Astrocyte (in vitro differentiated cells and primary cell): ENCODE measurements around the gene DUS3L. TPM values are rescaled to one million over a fixed set of nuclear protein-coding genes. Genes with fewer than 3 reads are reported as not detected.
A peak's percentile ranks its signal among the peaks of the same experiment; 100 is the strongest.

Source experiments
- DNase-seq: peaks from one replicate; pipeline ENCODE4 v3.0.0-alpha.2; 2010; ENCODE audit warnings: low read depth
- FAIRE-seq: peaks from 2 replicates; lab custom pipeline; 2011; peaks lifted over from hg19 to GRCh38; lab: Jason Lieb, UNC
- H2AFZ ChIP-seq: 2 replicates; pipeline ENCODE4 v1.6.0; 2012; ENCODE audit warnings: low read depth, low read length, inconsistent platforms
- H3K27ac ChIP-seq: 2 replicates; pipeline ENCODE4 v1.5.1; 2011; ENCODE audit warnings: low read depth, low read length, inconsistent platforms
- H3K27me3 ChIP-seq: 2 replicates; pipeline ENCODE4 v1.6.0; 2011; ENCODE audit warnings: low read length, inconsistent platforms; ENCODE audit not compliant: insufficient read depth
- H3K36me3 ChIP-seq: 2 replicates; pipeline ENCODE4 v1.5.1; 2011; ENCODE audit warnings: low read length, inconsistent platforms; ENCODE audit not compliant: insufficient read depth
- H3K4me1 ChIP-seq: 2 replicates; pipeline ENCODE4 v1.5.1; 2011; ENCODE audit warnings: low read length, inconsistent platforms; ENCODE audit not compliant: insufficient read depth
- H3K4me2 ChIP-seq: 2 replicates; pipeline ENCODE4 v1.6.0; 2012; ENCODE audit warnings: low read length, inconsistent platforms
- H3K4me3 ChIP-seq: 2 replicates; pipeline ENCODE4 v1.5.1; 2011; ENCODE audit warnings: low read depth, mild to moderate bottlenecking, low read length, inconsistent platforms; ENCODE audit not compliant: insufficient read depth
- H3K79me2 ChIP-seq: 2 replicates; pipeline ENCODE4 v1.6.0; 2012; ENCODE audit warnings: mild to moderate bottlenecking, low read length, inconsistent platforms; ENCODE audit not compliant: insufficient read depth
- H3K9ac ChIP-seq: 2 replicates; pipeline ENCODE4 v1.6.0; 2012; ENCODE audit warnings: mild to moderate bottlenecking, low read length, inconsistent platforms
- H3K9me3 ChIP-seq: 2 replicates; pipeline ENCODE4 v1.5.1; 2012; ENCODE audit warnings: low read depth, mild to moderate bottlenecking, low read length, inconsistent platforms; ENCODE audit not compliant: insufficient read depth
- H4K20me1 ChIP-seq: 2 replicates; pipeline ENCODE4 v1.6.0; 2012; ENCODE audit warnings: low read length, inconsistent platforms; ENCODE audit not compliant: insufficient read depth
- H3K27ac Mint-ChIP-seq: one replicate; pipeline ENCODE4 v1.8.0; 2021; ENCODE audit warnings: mild to moderate bottlenecking, mixed read lengths; ENCODE audit not compliant: unreplicated experiment
- H3K27me3 Mint-ChIP-seq: one replicate; pipeline ENCODE4 v1.8.0; 2021; ENCODE audit warnings: low read depth, mixed read lengths; ENCODE audit not compliant: unreplicated experiment
- H3K36me3 Mint-ChIP-seq: one replicate; pipeline ENCODE4 v1.8.0; 2021; ENCODE audit warnings: low read depth, mixed read lengths; ENCODE audit not compliant: unreplicated experiment
- H3K4me1 Mint-ChIP-seq: one replicate; pipeline ENCODE4 v1.8.0; 2021; ENCODE audit warnings: low read depth, mixed read lengths; ENCODE audit not compliant: unreplicated experiment
- H3K4me3 Mint-ChIP-seq: one replicate; pipeline ENCODE4 v1.8.0; 2021; ENCODE audit warnings: mild to moderate bottlenecking, moderate library complexity, mixed read lengths; ENCODE audit not compliant: unreplicated experiment
- H3K9me3 Mint-ChIP-seq: one replicate; pipeline ENCODE4 v1.8.0; 2021; ENCODE audit warnings: mild to moderate bottlenecking, mixed read lengths; ENCODE audit not compliant: unreplicated experiment
- EZH2 ChIP-seq: IDR thresholded peaks from 2 replicates; pipeline ENCODE4 v1.6.1; 2012; ENCODE audit warnings: mild to moderate bottlenecking, low read length, inconsistent platforms; ENCODE audit not compliant: insufficient read depth
- total RNA-seq: library from RNA; stranded (reverse); gene quantifications from 2 replicates; pipeline ENCODE4 v1.2.1, GENCODE V29; 2021
- TF ChIP-seq, protein P1 (sequence below): IDR thresholded peaks from 2 replicates; pipeline ENCODE4 v1.5.1; 2011; ENCODE audit warnings: low read depth, mild to moderate bottlenecking, inconsistent platforms, low read length, moderate library complexity; ENCODE audit not compliant: insufficient read depth

DUS3L gene
- total RNA-seq, 1 donor from 2014 or later = 18.4 TPM

DNA sequence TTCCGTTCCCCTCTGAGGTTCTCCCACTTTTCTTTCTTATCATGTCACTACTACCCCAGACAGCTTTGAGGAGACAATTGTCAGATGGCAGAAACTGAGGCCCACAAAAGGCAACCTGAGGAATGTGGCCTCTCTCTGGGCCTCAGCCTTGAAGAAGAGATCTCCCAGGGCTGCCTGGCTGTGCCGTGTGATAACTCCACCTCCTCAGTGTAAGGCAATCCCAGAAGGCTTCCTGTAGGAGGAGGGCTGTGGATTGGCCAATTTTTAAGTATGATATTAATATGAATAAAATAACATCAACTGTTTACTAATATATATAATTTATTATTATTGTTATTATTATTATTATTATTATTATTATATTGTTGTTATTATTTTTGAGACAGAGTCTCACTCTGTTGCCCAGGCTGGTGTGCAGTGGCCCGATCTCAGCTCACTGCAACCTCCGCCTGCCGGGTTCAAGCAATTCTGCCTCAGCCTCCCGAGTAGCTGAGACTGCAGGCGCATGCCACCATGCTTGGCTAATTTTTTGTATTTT lies 4.5 kb upstream of the DUS3L start:
- no peaks in the 10 kb centered on the region for H4K20me1 ChIP-seq
- H3K36me3 ChIP-seq = no peaks in the 10 kb centered on the region
- H3K4me3 ChIP-seq = no peak overlapping the region
- Mint-ChIP-seq H3K36me3 (peaks cover under 1% of the 10 kb centered on the region), H3K9me3 (peaks cover 2% of the 10 kb centered on the region), H3K4me3 (no peak overlapping the region), H3K27ac (no peak overlapping the region), H3K27me3 (peaks cover 9% of the 10 kb centered on the region), H3K4me1 (peaks cover under 1% of the 10 kb centered on the region)
- no peak overlapping the region for H2AFZ ChIP-seq
- H3K27me3 ChIP-seq = no peaks in the 10 kb centered on the region
- H3K4me2 ChIP-seq = no peak overlapping the region
- H3K27ac ChIP-seq = no peak overlapping the region
- H3K9ac ChIP-seq = no peak overlapping the region
- DNase-seq = no peak
- no peaks in the 10 kb centered on the region for H3K4me1 ChIP-seq
- no peaks in the 10 kb centered on the region for H3K9me3 ChIP-seq
- FAIRE-seq = no peak
- TF ChIP-seq EZH2 = no peak
- no peaks in the 10 kb centered on the region for H3K79me2 ChIP-seq

DNA sequence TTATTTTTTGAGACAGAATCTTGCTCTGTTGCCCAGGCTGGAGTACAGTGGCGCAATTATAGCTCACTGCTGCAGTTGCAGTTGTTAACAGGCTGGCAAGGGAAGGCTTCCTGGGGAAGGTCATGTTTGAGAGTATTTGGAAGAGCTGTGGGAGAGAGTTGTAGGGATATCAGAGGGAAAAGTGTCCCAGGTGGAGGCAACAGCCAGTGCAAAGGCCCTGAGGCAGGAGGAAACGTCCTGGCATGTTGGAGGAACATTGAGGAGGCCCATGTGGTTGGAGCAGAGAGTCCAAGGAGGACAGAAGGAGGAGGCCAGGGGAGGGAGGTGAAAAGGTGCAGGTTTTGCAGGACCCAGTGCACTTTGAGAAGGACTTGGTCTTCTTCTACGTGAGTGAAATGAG lies 2.2 kb upstream of the DUS3L start:
- DNase-seq (no peak), FAIRE-seq (no peak)
- Mint-ChIP-seq H3K36me3 (peaks cover 7% of the 10 kb centered on the region), H3K27ac (no peak overlapping the region), H3K4me3 (peak overlapping the region; percentile 17), H3K4me1 (peaks cover 5% of the 10 kb centered on the region), H3K27me3 (peaks cover 6% of the 10 kb centered on the region), H3K9me3 (peaks cover 2% of the 10 kb centered on the region)
- Histone ChIP-seq H3K27me3 (no peaks in the 10 kb centered on the region), H4K20me1 (peaks cover 7% of the 10 kb centered on the region), H3K9ac (no peak overlapping the region), H3K9me3 (no peaks in the 10 kb centered on the region), H2AFZ (no peak overlapping the region), H3K4me1 (peaks cover 7% of the 10 kb centered on the region), H3K4me3 (no peak overlapping the region), H3K4me2 (no peak overlapping the region), H3K27ac (no peak overlapping the region), H3K79me2 (peaks cover 9% of the 10 kb centered on the region), H3K36me3 (peaks cover 5% of the 10 kb centered on the region)
- TF ChIP-seq, protein P1, sequence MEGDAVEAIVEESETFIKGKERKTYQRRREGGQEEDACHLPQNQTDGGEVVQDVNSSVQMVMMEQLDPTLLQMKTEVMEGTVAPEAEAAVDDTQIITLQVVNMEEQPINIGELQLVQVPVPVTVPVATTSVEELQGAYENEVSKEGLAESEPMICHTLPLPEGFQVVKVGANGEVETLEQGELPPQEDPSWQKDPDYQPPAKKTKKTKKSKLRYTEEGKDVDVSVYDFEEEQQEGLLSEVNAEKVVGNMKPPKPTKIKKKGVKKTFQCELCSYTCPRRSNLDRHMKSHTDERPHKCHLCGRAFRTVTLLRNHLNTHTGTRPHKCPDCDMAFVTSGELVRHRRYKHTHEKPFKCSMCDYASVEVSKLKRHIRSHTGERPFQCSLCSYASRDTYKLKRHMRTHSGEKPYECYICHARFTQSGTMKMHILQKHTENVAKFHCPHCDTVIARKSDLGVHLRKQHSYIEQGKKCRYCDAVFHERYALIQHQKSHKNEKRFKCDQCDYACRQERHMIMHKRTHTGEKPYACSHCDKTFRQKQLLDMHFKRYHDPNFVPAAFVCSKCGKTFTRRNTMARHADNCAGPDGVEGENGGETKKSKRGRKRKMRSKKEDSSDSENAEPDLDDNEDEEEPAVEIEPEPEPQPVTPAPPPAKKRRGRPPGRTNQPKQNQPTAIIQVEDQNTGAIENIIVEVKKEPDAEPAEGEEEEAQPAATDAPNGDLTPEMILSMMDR = no peak
- no peak for TF ChIP-seq EZH2

DNA sequence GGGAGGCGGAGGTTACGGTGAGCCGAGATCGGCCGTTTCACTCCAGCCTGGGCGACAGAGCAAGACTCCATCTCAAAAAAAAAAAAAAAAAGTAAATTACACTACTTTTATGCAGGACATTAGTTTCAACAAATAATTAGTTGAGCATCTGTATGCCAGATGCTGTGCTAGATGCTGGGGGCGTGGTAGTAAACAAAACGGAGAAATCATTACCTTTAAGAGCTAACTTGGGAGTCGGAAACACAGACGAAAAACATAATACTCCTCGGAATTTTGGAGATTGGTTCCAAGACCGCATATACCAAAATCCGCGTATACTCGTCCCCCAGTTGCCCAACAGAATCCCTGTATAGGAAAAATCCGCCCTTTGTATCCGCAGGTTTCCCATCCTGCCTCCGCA lies 1.3 kb upstream of the DUS3L start:
- Histone ChIP-seq H3K36me3 (peaks cover 5% of the 10 kb centered on the region), H4K20me1 (peaks cover 7% of the 10 kb centered on the region), H3K4me2 (no peak overlapping the region), H3K79me2 (peaks cover 9% of the 10 kb centered on the region), H3K9me3 (no peaks in the 10 kb centered on the region), H3K9ac (no peak overlapping the region), H3K27ac (no peak overlapping the region), H3K4me1 (peaks cover 7% of the 10 kb centered on the region), H3K27me3 (no peaks in the 10 kb centered on the region), H2AFZ (no peak overlapping the region), H3K4me3 (no peak overlapping the region)
- DNase-seq (no peak), FAIRE-seq (no peak)
- Mint-ChIP-seq H3K36me3 (peaks cover 7% of the 10 kb centered on the region), H3K4me1 (peaks cover 5% of the 10 kb centered on the region), H3K27me3 (peaks cover 6% of the 10 kb centered on the region), H3K4me3 (no peak overlapping the region), H3K9me3 (peaks cover 2% of the 10 kb centered on the region), H3K27ac (no peak overlapping the region)
- TF ChIP-seq, protein P1 = no peak
- no peak for TF ChIP-seq EZH2
